Left colon (tissue), 2 donors: ENCODE results near the gene USP8. TPM values are rescaled to one million over a fixed set of nuclear protein-coding genes. Genes with fewer than 3 reads are reported as not detected.

Experiments
- ATAC-seq: fragments of 200-7000 bp; cut with Tn5 transposase; one replicate; pipeline ENCODE4 v1.9.1; 2020; ENCODE audit warnings: mild to moderate bottlenecking, moderate library complexity
- DNase-seq, 2 donors: peaks; one replicate each; pipeline ENCODE4 v3.0.0-alpha.2; 2020
- intact Hi-C, 2 donors: fragments of 100-400 bp; cut with DNase I in 1 of 2; cut with micrococcal nuclease in 1 of 2; formaldehyde crosslinking; loops; one replicate each; pipeline versions ENCODE4 v1.11.2 to v1.14.0; 2022; cut with DNase I, micrococcal nuclease
- total RNA-seq, 2 donors: library from RNA; stranded (reverse); fragmentation: NEBNext Ultra II Directional; extraction: Animal tissue kit (Norgen Biotek cat#: 25700); gene quantifications; one replicate each; pipeline ENCODE4 v1.2.1, GENCODE V29; 2021
- donor health status: DM: no; HTN: no; CAD: no.
- donor health status: DM: yes; HTN: yes; CAD: no.

The USP8 gene
- total RNA-seq, 2 donors from 2014 or later, result 72.2 to 74.9 TPM

GRCh38 chr15:50513001-50513400 lies 88.8 kb downstream of the USP8 start:
- intact Hi-C loops, result no loop called here
- DNase-seq, result no peak
- ATAC-seq, result no peak

GRCh38 chr15:50519740-50520425 lies 95.7 kb downstream of the USP8 start:
- intact Hi-C loops, result no loop called here
- DNase-seq, result no peak
- peak; percentile 98 for ATAC-seq

- DNase-seq (no peak), ATAC-seq (no peak)
- intact Hi-C loops, result no loop called here
These were observed 99.6 kb downstream of the USP8 start for GRCh38 chr15:50523851-50524251.

- DNase-seq (no peak), ATAC-seq (no peak)
- intact Hi-C loops, result no loop called here
These were observed 107.0 kb downstream of the USP8 start for GRCh38 chr15:50531163-50531562.

- ATAC-seq, result no peak
- intact Hi-C loops, result no loop called here
- DNase-seq, result no peak
These were observed 107.6 kb downstream of the USP8 start for GRCh38 chr15:50531766-50532165.

GRCh38 chr15:50542887-50543210 lies 118.6 kb downstream of the USP8 start:
- intact Hi-C loops, result no loop called here
- ATAC-seq (no peak), DNase-seq (no peak)

GRCh38 chr15:50543556-50543955 lies 119.4 kb downstream of the USP8 start:
- no peak for DNase-seq
- intact Hi-C loops, result no loop called here
- no peak for ATAC-seq

GRCh38 chr15:50544368-50544767 lies 120.2 kb downstream of the USP8 start:
- intact Hi-C loops, result no loop called here
- ATAC-seq, result no peak
- no peak for DNase-seq

- intact Hi-C loops, result no loop called here
- ATAC-seq (no peak), DNase-seq (no peak)
These were observed 122.4 kb downstream of the USP8 start, which contains the start of gene USP50 for GRCh38 chr15:50546566-50546965. TSS of gene USP50 (minus strand) at chr15:50546666. CDS start at chr15:50546525, 141 bp downstream.

- ATAC-seq, result no peak
- no peak for DNase-seq
- intact Hi-C loops, result no loop called here
These were observed 125.1 kb downstream of the USP8 start for GRCh38 chr15:50549326-50549725.

- no peak for ATAC-seq
- intact Hi-C loops, result no loop called here
- DNase-seq, result no peak
These were observed 128.0 kb downstream of the USP8 start for GRCh38 chr15:50552238-50552637.

GRCh38 chr15:50556642-50557371 lies 132.6 kb downstream of the USP8 start:
- intact Hi-C loops, result no loop called here
- DNase-seq (no peak), ATAC-seq (no peak)

- DNase-seq, result no peak
- intact Hi-C loops, result no loop called here
These were observed 133.8 kb downstream of the USP8 start for GRCh38 chr15:50558012-50558411.

GRCh38 chr15:50562735-50563640 lies 138.8 kb downstream of the USP8 start:
- ATAC-seq, result no peak
- no peak for DNase-seq
- intact Hi-C loops, result no loop called here

More at GRCh38 chr15:50558012-50558411, 133.8 kb downstream of the USP8 start:
- no peak for ATAC-seq

GRCh38 chr15:50563756-50564155 lies 139.6 kb downstream of the USP8 start:
- no peak for DNase-seq
- no peak for ATAC-seq
- intact Hi-C loops, result no loop called here

Other genes with a start within 250 kb of the USP8 start
- gene SLC27A2, start 242.2 kb upstream of the USP8 start, total RNA-seq, result 10 to 100 TPM; 37.2 to 43.1 TPM
- gene HDC, start 158.7 kb upstream of the USP8 start, total RNA-seq, result 1 to 10 TPM in 1 of 2 donors, under 1 TPM in 1; 0.40 to 2.6 TPM
- 10 to 100 TPM; 11.0 to 11.9 TPM for gene GABPB1, start 69.2 kb upstream of the USP8 start, total RNA-seq
- gene USP50, start 122.3 kb downstream of the USP8 start, total RNA-seq, result not detected